H9 (cell line): Measurements from ENCODE around the gene SYMPK. TPM values are rescaled to one million over a fixed set of nuclear protein-coding genes. Genes with fewer than 3 reads are reported as not detected.
A peak's percentile ranks its signal among the peaks of the same experiment; 100 is the strongest.

Experiments
- DNase-seq: peaks from one replicate; pipeline ENCODE4 v3.0.0-alpha.2; 2017
- H2AFZ ChIP-seq: one replicate; pipeline ENCODE4 v1.6.1; 2013; ENCODE audit warnings: mild to moderate bottlenecking, low read length, control low read depth, moderate library complexity
- H2AK5ac ChIP-seq: 2 replicates; pipeline ENCODE4 v1.6.1; 2013; ENCODE audit warnings: low read length, control low read depth, mixed read lengths; ENCODE audit not compliant: insufficient read length
- H2BK120ac ChIP-seq: one replicate; pipeline ENCODE4 v1.6.1; 2013; ENCODE audit warnings: low read depth, mild to moderate bottlenecking, low read length, control low read depth, inconsistent platforms; ENCODE audit not compliant: poor library complexity, severe bottlenecking
- H2BK12ac ChIP-seq: 2 replicates; pipeline ENCODE4 v1.6.1; 2013; ENCODE audit warnings: low read length, control low read depth, mixed read lengths, low read depth; ENCODE audit not compliant: insufficient read length
- H2BK15ac ChIP-seq: 2 replicates; pipeline ENCODE4 v1.6.1; 2013; ENCODE audit warnings: low read depth, low read length, control low read depth
- H2BK20ac ChIP-seq: one replicate; pipeline ENCODE4 v1.6.1; 2013; ENCODE audit warnings: low read depth, mild to moderate bottlenecking, low read length, control low read depth, inconsistent platforms; ENCODE audit not compliant: poor library complexity, severe bottlenecking
- H2BK5ac ChIP-seq: 2 replicates; pipeline ENCODE4 v1.6.1; 2013; ENCODE audit warnings: low read length, control low read depth, mixed read lengths; ENCODE audit not compliant: insufficient read length
- H3K14ac ChIP-seq: 2 replicates; pipeline ENCODE4 v1.6.1; 2013; ENCODE audit warnings: low read length, control low read depth; ENCODE audit not compliant: insufficient read depth
- H3K18ac ChIP-seq: 2 replicates; pipeline ENCODE4 v1.6.1; 2013; ENCODE audit warnings: low read depth, mild to moderate bottlenecking, mixed read lengths, low read length, control low read depth; ENCODE audit not compliant: insufficient read length
- H3K23ac ChIP-seq: 2 replicates; pipeline ENCODE4 v1.6.1; 2013; ENCODE audit warnings: low read length, control low read depth, mixed read lengths, low read depth; ENCODE audit not compliant: insufficient read length
- H3K23me2 ChIP-seq: 2 replicates; pipeline ENCODE4 v1.6.1; 2013; ENCODE audit warnings: low read depth, mild to moderate bottlenecking, mixed read lengths, low read length, control low read depth; ENCODE audit not compliant: insufficient read length, poor library complexity, severe bottlenecking
- H3K27ac ChIP-seq: 2 replicates; pipeline ENCODE4 v1.5.1; 2013; ENCODE audit warnings: low read length, control low read depth, mixed read lengths, low read depth; ENCODE audit not compliant: insufficient read length
- H3K27me3 ChIP-seq: 2 replicates; pipeline ENCODE4 v1.6.1; 2013; ENCODE audit warnings: low read length, control low read depth, inconsistent platforms; ENCODE audit not compliant: insufficient read depth
- H3K4ac ChIP-seq: 2 replicates; pipeline ENCODE4 v1.6.1; 2013; ENCODE audit warnings: low read depth, mild to moderate bottlenecking, control low read depth, inconsistent platforms, low read length, moderate library complexity
- H3K4me1 ChIP-seq: 2 replicates; pipeline ENCODE4 v1.6.1; 2013; ENCODE audit warnings: low read length, control low read depth, inconsistent platforms; ENCODE audit not compliant: insufficient read depth
- H3K4me2 ChIP-seq: 2 replicates; pipeline ENCODE4 v1.6.1; 2013; ENCODE audit warnings: low read length, control low read depth, mixed read lengths; ENCODE audit not compliant: insufficient read length, insufficient read depth
- H3K56ac ChIP-seq: 2 replicates; pipeline ENCODE4 v1.6.1; 2013; ENCODE audit warnings: low read depth, mild to moderate bottlenecking, mixed read lengths, low read length, control low read depth; ENCODE audit not compliant: insufficient read length
- H3K79me1 ChIP-seq: 2 replicates; pipeline ENCODE4 v1.6.1; 2013; ENCODE audit warnings: low read depth, mild to moderate bottlenecking, moderate library complexity, low read length, control low read depth, inconsistent platforms; ENCODE audit not compliant: insufficient read depth, poor library complexity, severe bottlenecking
- H3K79me2 ChIP-seq: 2 replicates; pipeline ENCODE4 v1.6.1; 2013; ENCODE audit warnings: low read length, control low read depth, inconsistent platforms; ENCODE audit not compliant: insufficient read depth
- H3K9ac ChIP-seq: 2 replicates; pipeline ENCODE4 v1.6.1; 2013; ENCODE audit warnings: low read length, control low read depth, mixed read lengths; ENCODE audit not compliant: insufficient read length; ENCODE audit errors: extremely low read depth
- H3K9me3 ChIP-seq: one replicate; pipeline ENCODE4 v1.6.1; 2013; ENCODE audit warnings: low read depth, low read length, inconsistent platforms; ENCODE audit not compliant: control insufficient read depth
- H3T11ph ChIP-seq: one replicate; pipeline ENCODE4 v1.6.1; 2013; ENCODE audit warnings: mild to moderate bottlenecking, low read length, control low read depth, inconsistent platforms
- H4K20me1 ChIP-seq: one replicate; pipeline ENCODE4 v1.6.1; 2013; ENCODE audit not compliant: control insufficient read depth, insufficient read length, insufficient read depth
- H4K5ac ChIP-seq: 2 replicates; pipeline ENCODE4 v1.6.1; 2013; ENCODE audit warnings: low read depth, mild to moderate bottlenecking, mixed read lengths, low read length, control low read depth; ENCODE audit not compliant: insufficient read length
- H4K8ac ChIP-seq: replicated peaks from 2 replicates; pipeline ENCODE4 v1.6.1; 2013; ENCODE audit warnings: low read length, control low read depth, mixed read lengths, low read depth; ENCODE audit not compliant: insufficient read length
- H4K91ac ChIP-seq: 2 replicates; pipeline ENCODE4 v1.6.1; 2013; ENCODE audit warnings: low read depth, mild to moderate bottlenecking, moderate library complexity, mixed read lengths, low read length, control low read depth; ENCODE audit not compliant: insufficient read length
- H3K27ac Mint-ChIP-seq, 3 experiments: 2 replicates in 2 of 3; 3 replicates in 1 of 3; pipeline ENCODE4 v1.8.0; 2020 to 2021; ENCODE audit warnings: mixed read lengths in 3 of 3, mild to moderate bottlenecking in 1 of 3, moderate library complexity in 1 of 3
- H3K27me3 Mint-ChIP-seq: 2 replicates; pipeline ENCODE4 v1.8.0; 2021; ENCODE audit warnings: low read depth, mild to moderate bottlenecking, moderate library complexity, mixed read lengths
- H3K36me3 Mint-ChIP-seq, 3 experiments: 2 replicates in 2 of 3; 3 replicates in 1 of 3; pipeline ENCODE4 v1.8.0; 2020 to 2021; ENCODE audit warnings: low read depth in 3 of 3, mixed read lengths in 3 of 3; ENCODE audit not compliant: insufficient read depth in 1 of 3
- H3K4me1 Mint-ChIP-seq, 2 experiments: 2 replicates each; pipeline ENCODE4 v1.8.0; 2020; ENCODE audit warnings: mixed read lengths in 2 of 2
- H3K4me3 Mint-ChIP-seq, 2 experiments: 2 replicates in 1 of 2; 3 replicates in 1 of 2; pipeline ENCODE4 v1.8.0; 2020 to 2021; ENCODE audit warnings: mild to moderate bottlenecking in 2 of 2, mixed read lengths in 2 of 2, moderate library complexity in 1 of 2
- H3K9me3 Mint-ChIP-seq, 2 experiments: 2 replicates in 1 of 2; 3 replicates in 1 of 2; pipeline ENCODE4 v1.8.0; 2020; ENCODE audit warnings: mild to moderate bottlenecking in 2 of 2, mixed read lengths in 2 of 2, moderate library complexity in 1 of 2
- WGBS: extraction: QIAGEN DNeasy Blood & Tissue Kit; methylation state at CpG from one replicate; pipeline ENCODE4 v1.1.7; 2013; ENCODE audit warnings: missing lambda C conversion rate, low lambda C conversion rate, mixed read lengths; ENCODE audit not compliant: insufficient read length; ENCODE audit errors: extremely low coverage; 5-methylcytosine and 5-hydroxymethylcytosine counted together
- total RNA-seq: library from RNA; stranded (reverse); gene quantifications from 2 replicates; pipeline ENCODE4 v1.2.1, GENCODE V29; 2021
- TF ChIP-seq, protein P1 (sequence below): fragments of 200-600 bp; sonication (generic); conservative IDR thresholded peaks from 3 replicates; pipeline ENCODE4 v1.8.0; 2021; ENCODE audit warnings: antibody characterized with exemption, mild to moderate bottlenecking

SYMPK gene
- total RNA-seq, 1 experiment from 2014 or later: 104 TPM

- H3K27ac Mint-ChIP-seq: no peak overlapping the region; a peak in 1 of 7 replicates
- Histone ChIP-seq H3K9me3 (no peaks in the 10 kb centered on the region), H2BK12ac (no peak overlapping the region), H3K9ac (no peak overlapping the region), H3K79me2 (peaks cover 10% of the 10 kb centered on the region; the same call in 1 of the 2 replicates), H3K4ac (no peak overlapping the region), H3K4me2 (no peak overlapping the region), H2AFZ (no peak overlapping the region), H4K91ac (no peak overlapping the region), H3K18ac (no peak overlapping the region), H3K4me1 (no peaks in the 10 kb centered on the region), H4K5ac (no peak overlapping the region), H2AK5ac (no peak overlapping the region), H3K79me1 (no peaks in the 10 kb centered on the region), H4K8ac (no peak overlapping the region), H2BK120ac (no peak overlapping the region), H3K23ac (no peak overlapping the region), H3T11ph (no peak overlapping the region), H3K56ac (no peak overlapping the region), H4K20me1 (no peaks in the 10 kb centered on the region), H2BK20ac (no peak overlapping the region), H2BK15ac (no peak overlapping the region), H3K27me3 (no peaks in the 10 kb centered on the region), H3K23me2 (peaks cover 18% of the 10 kb centered on the region), H2BK5ac (no peak overlapping the region), H3K27ac (no peak overlapping the region), H3K14ac (no peak overlapping the region)
- WGBS: no CpG with 5 or more reads among the region's 15 CpGs
- TF ChIP-seq, protein P1, sequence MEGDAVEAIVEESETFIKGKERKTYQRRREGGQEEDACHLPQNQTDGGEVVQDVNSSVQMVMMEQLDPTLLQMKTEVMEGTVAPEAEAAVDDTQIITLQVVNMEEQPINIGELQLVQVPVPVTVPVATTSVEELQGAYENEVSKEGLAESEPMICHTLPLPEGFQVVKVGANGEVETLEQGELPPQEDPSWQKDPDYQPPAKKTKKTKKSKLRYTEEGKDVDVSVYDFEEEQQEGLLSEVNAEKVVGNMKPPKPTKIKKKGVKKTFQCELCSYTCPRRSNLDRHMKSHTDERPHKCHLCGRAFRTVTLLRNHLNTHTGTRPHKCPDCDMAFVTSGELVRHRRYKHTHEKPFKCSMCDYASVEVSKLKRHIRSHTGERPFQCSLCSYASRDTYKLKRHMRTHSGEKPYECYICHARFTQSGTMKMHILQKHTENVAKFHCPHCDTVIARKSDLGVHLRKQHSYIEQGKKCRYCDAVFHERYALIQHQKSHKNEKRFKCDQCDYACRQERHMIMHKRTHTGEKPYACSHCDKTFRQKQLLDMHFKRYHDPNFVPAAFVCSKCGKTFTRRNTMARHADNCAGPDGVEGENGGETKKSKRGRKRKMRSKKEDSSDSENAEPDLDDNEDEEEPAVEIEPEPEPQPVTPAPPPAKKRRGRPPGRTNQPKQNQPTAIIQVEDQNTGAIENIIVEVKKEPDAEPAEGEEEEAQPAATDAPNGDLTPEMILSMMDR: no peak
- peak overlapping the region; percentile 97 to 100; a peak in 4 of 5 replicates for H3K4me3 Mint-ChIP-seq
- no peak for DNase-seq
- peaks cover 21 to 26% of the 10 kb centered on the region in 2 experiments for H3K4me1 Mint-ChIP-seq
- H3K9me3 Mint-ChIP-seq: no peaks in the 10 kb centered on the region; a peak in 1 of 5 replicates
- no peaks in the 10 kb centered on the region; the same call in 1 of the 2 replicates for H3K27me3 Mint-ChIP-seq
- peaks cover 16 to 32% (median 18%) of the 10 kb centered on the region in 3 experiments; a peak in 6 of 7 replicates for H3K36me3 Mint-ChIP-seq
Observed at GRCh38 chr19:45860359-45861259, 2.3 kb downstream of the SYMPK start.
